Keratinocyte (primary cell): ENCODE data around the gene MED12L. TPM values are rescaled to one million over a fixed set of nuclear protein-coding genes. Genes with fewer than 3 reads are reported as not detected.

ENCODE experiments used
- DNase-seq: peaks from one replicate; pipeline ENCODE4 v3.0.0-alpha.2; 2011; ENCODE audit warnings: low read depth, missing footprints, low spot score
- FAIRE-seq: peaks from 2 replicates; lab custom pipeline; 2011; peaks lifted over from hg19 to GRCh38; lab: Jason Lieb, UNC
- H2AFZ ChIP-seq: 2 replicates; pipeline ENCODE4 v1.6.0; 2012; ENCODE audit warnings: low read length, control low read depth, inconsistent platforms; ENCODE audit not compliant: control insufficient read depth
- H3K27ac ChIP-seq: 2 replicates; pipeline ENCODE4 v1.5.1; 2011; ENCODE audit warnings: low read length; ENCODE audit not compliant: control insufficient read depth, insufficient read depth
- H3K27me3 ChIP-seq: 3 replicates; pipeline ENCODE4 v1.6.0; 2011; ENCODE audit warnings: low read length; ENCODE audit not compliant: control insufficient read depth, insufficient read depth; ENCODE audit errors: extremely low read depth
- H3K36me3 ChIP-seq, 2 experiments: 2 replicates in 1 of 2; 3 replicates in 1 of 2; pipeline ENCODE4 v1.5.1; 2011; ENCODE audit warnings: low read length in 2 of 2, mild to moderate bottlenecking in 1 of 2; ENCODE audit not compliant: control insufficient read depth in 2 of 2, insufficient read depth in 2 of 2; ENCODE audit errors: extremely low read depth in 1 of 2
- H3K4me1 ChIP-seq: 3 replicates; pipeline ENCODE4 v1.5.1; 2011; ENCODE audit warnings: low read length; ENCODE audit not compliant: control insufficient read depth, insufficient read depth; ENCODE audit errors: extremely low read depth
- H3K4me2 ChIP-seq: 3 replicates; pipeline ENCODE4 v1.6.0; 2011; ENCODE audit warnings: low read depth, low read length; ENCODE audit not compliant: control insufficient read depth, insufficient read depth; ENCODE audit errors: extremely low read depth
- H3K4me3 ChIP-seq, 3 experiments: fragments of 200-600 bp in 1 of 3; sonication (generic) in 1 of 3; 2 replicates in 2 of 3; 3 replicates in 1 of 3; pipeline ENCODE4 v1.5.1; 2011 to 2016; ENCODE audit warnings: low read length in 3 of 3, mild to moderate bottlenecking in 3 of 3, control low read depth in 2 of 3, inconsistent platforms in 1 of 3, low read depth in 1 of 3, mixed read lengths in 1 of 3, mixed run types in 1 of 3, moderate library complexity in 1 of 3; ENCODE audit not compliant: control insufficient read depth in 2 of 3, insufficient read depth in 2 of 3; ENCODE audit errors: extremely low read depth in 1 of 3
- H3K79me2 ChIP-seq: 2 replicates; pipeline ENCODE4 v1.6.0; 2012; ENCODE audit warnings: low read length; ENCODE audit not compliant: control insufficient read depth, insufficient read depth
- H3K9ac ChIP-seq: 3 replicates; pipeline ENCODE4 v1.6.0; 2011; ENCODE audit warnings: low read length; ENCODE audit not compliant: control insufficient read depth, insufficient read depth; ENCODE audit errors: extremely low read depth
- H3K9me1 ChIP-seq: 3 replicates; pipeline ENCODE4 v1.6.0; 2011; ENCODE audit warnings: low read length; ENCODE audit not compliant: control insufficient read depth, insufficient read depth; ENCODE audit errors: extremely low read depth
- H3K9me3 ChIP-seq: 2 replicates; pipeline ENCODE4 v1.5.1; 2012; ENCODE audit warnings: low read depth, low read length; ENCODE audit not compliant: control insufficient read depth
- H4K20me1 ChIP-seq: 3 replicates; pipeline ENCODE4 v1.6.0; 2011; ENCODE audit warnings: low read length; ENCODE audit not compliant: control insufficient read depth, insufficient read depth; ENCODE audit errors: extremely low read depth
- EZH2 ChIP-seq: IDR thresholded peaks from one replicate; pipeline ENCODE4 v1.6.1; 2012; ENCODE audit warnings: inconsistent platforms, mild to moderate bottlenecking, low read length, moderate library complexity
- dilution Hi-C: fragments of 300-500 bp; cut with MboI; formaldehyde crosslinking; loops from one replicate; pipeline ENCODE4 v1.7.0; 2020; ENCODE audit warnings: low sequenced_read_pairs; ENCODE audit not compliant: extremely low pct_ligation_motif_present
- polyA plus RNA-seq, 5 experiments: library from polyadenylated mRNA; depleted of rRNA in 3 of 5; stranded (reverse) in 3 of 5; stranded (forward) in 1 of 5; unstranded in 1 of 5; fragments of >200 nt; gene quantifications; 1 replicate in 1 of 5; 2 replicates in 3 of 5; 3 replicates in 1 of 5; pipeline versions ENCODE4 v1.2.1 to v1.2.3, GENCODE V29; 2011 to 2012; ENCODE audit warnings: missing spikeins in 2 of 5, low read depth in 1 of 5, low replicate concordance in 1 of 5
- TF ChIP-seq, protein P1 (sequence below), 3 experiments: IDR thresholded peaks in 1 of 3; conservative IDR thresholded peaks in 1 of 3; optimal IDR thresholded peaks in 1 of 3; 2 replicates in 2 of 3; 3 replicates in 1 of 3; pipeline versions ENCODE3 to v1.5.1; 2011; ENCODE audit warnings: low read length in 3 of 3, mild to moderate bottlenecking in 3 of 3, moderate library complexity in 2 of 3, control low read depth in 1 of 3, inconsistent platforms in 1 of 3; ENCODE audit not compliant: insufficient read depth in 2 of 3; ENCODE audit errors: extremely low read depth in 1 of 3

MED12L gene
- polyA plus RNA-seq, 1 donor (not counting 4 experiments of a cell fraction or from before 2014, with no cell fraction given): 0.04 TPM

GRCh38 chr3:151052756-151053155 lies 32.7 kb upstream of the MED12L start:
- no peak overlapping the region for H3K9ac ChIP-seq
- H3K4me1 ChIP-seq: no peaks in the 10 kb centered on the region
- H2AFZ ChIP-seq: no peak overlapping the region
- FAIRE-seq (no peak), DNase-seq (no peak)
- H3K9me1 ChIP-seq: no peaks in the 10 kb centered on the region
- no peak overlapping the region for H3K4me2 ChIP-seq
- no peaks in the 10 kb centered on the region for H3K79me2 ChIP-seq
- H3K27ac ChIP-seq: no peak overlapping the region
- H3K9me3 ChIP-seq: no peaks in the 10 kb centered on the region
- dilution Hi-C loops: no loop called here
- TF ChIP-seq, protein P1, sequence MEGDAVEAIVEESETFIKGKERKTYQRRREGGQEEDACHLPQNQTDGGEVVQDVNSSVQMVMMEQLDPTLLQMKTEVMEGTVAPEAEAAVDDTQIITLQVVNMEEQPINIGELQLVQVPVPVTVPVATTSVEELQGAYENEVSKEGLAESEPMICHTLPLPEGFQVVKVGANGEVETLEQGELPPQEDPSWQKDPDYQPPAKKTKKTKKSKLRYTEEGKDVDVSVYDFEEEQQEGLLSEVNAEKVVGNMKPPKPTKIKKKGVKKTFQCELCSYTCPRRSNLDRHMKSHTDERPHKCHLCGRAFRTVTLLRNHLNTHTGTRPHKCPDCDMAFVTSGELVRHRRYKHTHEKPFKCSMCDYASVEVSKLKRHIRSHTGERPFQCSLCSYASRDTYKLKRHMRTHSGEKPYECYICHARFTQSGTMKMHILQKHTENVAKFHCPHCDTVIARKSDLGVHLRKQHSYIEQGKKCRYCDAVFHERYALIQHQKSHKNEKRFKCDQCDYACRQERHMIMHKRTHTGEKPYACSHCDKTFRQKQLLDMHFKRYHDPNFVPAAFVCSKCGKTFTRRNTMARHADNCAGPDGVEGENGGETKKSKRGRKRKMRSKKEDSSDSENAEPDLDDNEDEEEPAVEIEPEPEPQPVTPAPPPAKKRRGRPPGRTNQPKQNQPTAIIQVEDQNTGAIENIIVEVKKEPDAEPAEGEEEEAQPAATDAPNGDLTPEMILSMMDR (optimal IDR thresholded peaks at IDR 0.05 in 1 of 3, IDR thresholded peaks at IDR 0.05 in 1 of 3, conservative IDR thresholded peaks at IDR 0.05 in 1 of 3; ENCODE audit: extremely low read depth in 1 of 3, insufficient read depth in 2 of 3, low read length in 3 of 3): no peak
- no peak for TF ChIP-seq EZH2
- no peak overlapping the region for H3K4me3 ChIP-seq
- no peaks in the 10 kb centered on the region for H3K36me3 ChIP-seq
- no peaks in the 10 kb centered on the region for H4K20me1 ChIP-seq
- no peaks in the 10 kb centered on the region for H3K27me3 ChIP-seq

DNA sequence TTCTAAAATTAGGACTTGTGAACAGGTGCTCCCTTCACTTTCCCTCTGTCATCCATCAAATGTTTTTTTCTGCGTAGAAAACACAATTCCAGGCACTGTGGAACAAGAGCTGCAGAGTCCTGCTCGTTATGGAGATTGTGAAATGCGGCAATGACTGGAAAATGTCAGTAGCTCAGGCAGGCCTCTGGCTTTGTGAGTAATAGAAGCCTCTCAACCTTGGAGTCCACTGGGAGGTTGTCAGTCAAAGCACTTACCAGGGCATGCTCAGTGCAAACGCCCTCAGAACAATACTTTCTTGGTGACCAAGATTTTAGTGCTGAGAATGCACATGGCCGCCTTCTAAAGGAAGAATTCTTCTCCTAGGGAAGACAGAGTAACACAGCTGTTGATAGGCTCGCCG lies 26.7 kb upstream of the MED12L start:
- dilution Hi-C loops: no loop called here

More for the DNA sequence above, 26.7 kb upstream of the MED12L start:
- Histone ChIP-seq H3K4me2 (no peak overlapping the region), H2AFZ (no peak overlapping the region), H3K27me3 (no peaks in the 10 kb centered on the region), H3K9me3 (no peaks in the 10 kb centered on the region), H3K4me1 (no peaks in the 10 kb centered on the region), H3K9me1 (no peaks in the 10 kb centered on the region), H3K36me3 (no peaks in the 10 kb centered on the region), H3K27ac (no peak overlapping the region), H4K20me1 (no peaks in the 10 kb centered on the region), H3K4me3 (no peak overlapping the region), H3K79me2 (no peaks in the 10 kb centered on the region), H3K9ac (no peak overlapping the region)
- TF ChIP-seq, protein P1 (optimal IDR thresholded peaks at IDR 0.05 in 1 of 3, IDR thresholded peaks at IDR 0.05 in 1 of 3, conservative IDR thresholded peaks at IDR 0.05 in 1 of 3; ENCODE audit: extremely low read depth in 1 of 3, insufficient read depth in 2 of 3, low read length in 3 of 3): no peak
- TF ChIP-seq EZH2: no peak
- DNase-seq: no peak
- no peak for FAIRE-seq
